Epithelial cell of prostate (primary cell): Measurements from ENCODE around the gene DICER1.

ENCODE experiments used
- DNase-seq: peaks from one replicate; pipeline ENCODE4 v3.0.0-alpha.2; 2011; ENCODE audit warnings: low read depth, low spot score
- H3K27ac ChIP-seq: fragments of 450-650 bp; 2 replicates; pipeline ENCODE4 v1.5.1; 2017; ENCODE audit warnings: mild to moderate bottlenecking

Gene DICER1

DNA sequence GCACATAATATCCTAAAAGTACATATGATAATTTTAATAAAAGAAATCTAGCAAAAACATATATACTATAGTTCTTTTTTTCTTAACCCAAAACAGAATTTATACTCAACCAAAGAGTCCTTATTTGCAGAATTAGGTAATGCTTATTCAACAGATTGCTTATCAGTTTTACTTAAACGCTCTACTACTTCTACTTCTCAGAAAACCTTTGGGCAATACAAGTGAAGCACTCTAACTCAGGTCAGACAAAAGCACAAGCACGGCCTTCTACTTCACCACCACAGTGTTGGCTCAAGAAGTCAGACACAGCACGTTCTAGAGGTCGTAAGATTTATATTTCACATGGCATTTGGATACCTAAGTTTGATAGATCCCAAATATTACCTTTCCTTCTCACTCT lies 29.2 kb downstream of the DICER1 start:
- DNase-seq = no peak
- no peak overlapping the region for H3K27ac ChIP-seq

DNA sequence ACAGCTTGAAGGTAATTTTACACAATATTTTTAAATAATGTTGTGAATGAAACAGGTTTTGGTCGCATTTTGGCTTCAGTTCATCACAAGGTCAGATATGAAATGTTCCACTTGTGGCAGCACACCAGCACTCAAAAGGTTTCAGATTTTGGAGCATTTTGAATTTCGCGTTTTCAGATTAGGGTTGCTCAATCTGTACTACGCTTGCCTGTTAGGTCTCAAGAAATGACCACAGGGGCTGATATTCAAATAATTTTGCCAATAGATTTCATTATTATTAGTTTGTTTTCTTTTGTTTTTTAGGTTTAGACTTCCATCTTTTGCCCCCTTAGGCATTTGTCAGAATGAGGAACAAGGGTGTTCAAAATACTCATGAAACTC lies 29.8 kb downstream of the DICER1 start:
- H3K27ac ChIP-seq = no peak overlapping the region
- no peak for DNase-seq

GRCh38 chr14:95126906-95127530 lies 30.3 kb downstream of the DICER1 start:
- no peak for DNase-seq
- no peak overlapping the region for H3K27ac ChIP-seq

DNA sequence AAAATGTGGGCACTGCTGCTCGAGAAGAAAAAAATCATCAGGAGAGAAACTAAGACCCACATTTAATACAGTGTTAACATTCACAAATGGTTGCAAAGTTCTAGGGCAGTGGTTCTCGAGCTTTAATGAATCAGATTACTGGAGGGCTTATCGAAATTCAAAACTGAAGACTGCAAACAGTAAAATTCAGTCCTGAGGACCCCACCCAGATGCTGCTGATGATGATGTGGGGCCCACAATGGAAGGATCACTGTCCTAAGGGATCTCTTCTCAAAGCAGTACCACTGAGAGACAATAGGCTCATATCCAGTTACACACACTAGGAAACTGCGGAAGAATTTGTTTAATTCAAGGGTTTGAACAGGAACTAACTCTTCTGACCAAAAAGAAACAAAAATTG lies 31.4 kb downstream of the DICER1 start:
- no peak overlapping the region for H3K27ac ChIP-seq
- no peak for DNase-seq

GRCh38 chr14:95125221-95125620 lies 32.1 kb downstream of the DICER1 start:
- H3K27ac ChIP-seq = no peak overlapping the region
- DNase-seq = no peak

DNA sequence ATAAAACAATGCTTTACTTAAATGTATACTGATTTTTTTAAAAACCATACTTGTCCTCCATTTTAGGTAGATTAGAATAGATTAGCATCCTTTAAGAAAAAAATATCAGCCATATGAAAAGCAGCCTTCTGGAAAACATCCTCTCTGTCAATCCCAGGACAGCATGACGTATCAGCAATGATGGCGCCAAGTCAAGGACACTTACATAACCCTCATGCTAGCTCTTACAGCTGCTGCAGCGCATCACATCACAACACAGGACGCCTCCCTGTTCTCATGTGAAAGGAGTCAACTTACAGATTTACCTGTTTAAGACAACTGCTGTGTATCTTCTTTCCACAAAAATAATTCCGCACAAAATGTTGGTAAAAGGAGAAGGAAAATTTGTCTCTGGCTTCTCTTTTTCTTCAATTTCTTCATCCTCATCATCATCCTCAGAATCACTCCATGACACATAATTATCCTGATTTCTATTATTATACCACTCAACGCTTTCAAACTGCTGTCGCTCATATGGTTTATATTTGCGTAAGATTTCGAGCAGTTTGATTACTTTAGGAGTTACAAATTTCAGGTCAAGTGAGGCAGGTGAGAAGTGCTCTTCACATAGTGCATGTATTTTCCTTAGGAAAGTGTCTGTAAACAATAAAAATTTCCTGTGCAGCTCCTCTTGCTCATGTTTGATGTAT lies 33.3 kb downstream of the DICER1 start:
- no peak overlapping the region for H3K27ac ChIP-seq
- DNase-seq = no peak

DNA sequence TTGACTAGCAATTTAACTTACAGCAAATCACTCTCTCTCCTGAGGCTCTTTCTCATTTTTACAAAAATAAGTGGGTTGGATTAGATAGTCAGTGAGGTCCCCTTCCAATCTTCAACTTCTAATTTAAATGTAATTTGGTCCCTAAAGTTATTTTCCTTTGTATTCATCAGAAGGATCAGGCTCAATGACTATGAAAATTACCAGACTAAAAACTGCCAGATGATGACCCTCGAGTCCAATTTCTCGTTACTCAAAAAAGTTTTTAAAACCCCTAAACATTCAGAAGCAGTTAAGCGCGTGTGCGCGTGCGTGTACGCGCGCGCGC lies 34.7 kb downstream of the DICER1 start:
- DNase-seq = no peak
- no peak overlapping the region for H3K27ac ChIP-seq

DNA sequence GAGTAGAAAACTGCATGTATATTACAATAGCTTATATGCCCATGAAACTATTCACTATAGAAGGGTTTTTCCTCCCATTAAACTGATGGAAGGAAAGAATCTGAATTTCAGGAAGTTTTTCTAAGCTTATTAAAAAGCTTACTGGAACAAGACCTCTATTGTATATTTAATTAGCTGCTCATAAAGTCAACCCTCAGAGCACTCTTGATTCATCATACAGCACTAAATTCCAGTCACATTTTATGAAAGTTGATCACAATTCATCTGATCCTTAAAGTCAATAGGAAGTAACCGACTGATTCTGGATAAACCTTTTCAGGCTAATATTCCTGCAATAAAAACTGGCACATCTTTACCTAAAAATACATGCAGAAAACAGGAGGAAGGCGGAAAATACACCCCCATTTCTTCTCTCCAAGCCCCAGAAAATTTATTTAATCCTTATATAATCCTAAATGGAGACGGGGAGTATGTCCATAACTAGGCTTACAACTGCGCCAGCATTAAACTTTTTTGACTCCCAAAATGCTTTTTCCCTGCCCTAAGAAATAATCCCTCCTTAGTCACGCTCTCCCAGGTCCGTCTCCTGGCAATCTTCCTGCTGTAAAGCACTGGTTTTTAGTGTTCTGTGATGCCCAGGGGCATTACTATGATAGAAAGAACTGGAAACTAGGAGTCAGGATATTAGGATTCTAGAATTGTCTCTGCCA lies 35.3 kb downstream of the DICER1 start:
- no peak for DNase-seq
- H3K27ac ChIP-seq = no peak overlapping the region

DNA sequence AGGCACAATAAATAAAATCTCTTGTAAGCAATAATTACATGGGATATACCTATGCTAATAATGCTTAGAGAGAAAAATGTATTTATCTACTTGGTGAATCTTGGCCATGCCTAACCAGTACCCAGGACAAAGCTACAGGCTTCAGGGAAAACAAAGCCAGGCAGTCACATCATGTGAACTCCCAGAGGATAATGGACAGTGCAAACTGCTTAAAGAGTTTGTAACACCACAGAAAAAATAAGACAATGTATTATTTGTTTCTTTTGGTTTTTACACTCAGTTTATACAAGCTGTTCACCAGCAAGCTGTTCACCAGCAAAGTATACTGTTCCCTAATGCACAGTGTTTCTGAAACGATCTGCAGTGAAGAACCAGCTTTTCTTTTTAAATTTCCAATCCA lies 38.0 kb downstream of the DICER1 start:
- no peak overlapping the region for H3K27ac ChIP-seq
- DNase-seq = no peak

GRCh38 chr14:95117937-95118721 lies 39.2 kb downstream of the DICER1 start:
- no peak for DNase-seq
- H3K27ac ChIP-seq = no peak overlapping the region

GRCh38 chr14:95113476-95113875 lies 43.9 kb downstream of the DICER1 start:
- no peak for DNase-seq
- H3K27ac ChIP-seq = no peak overlapping the region

GRCh38 chr14:95111507-95112164 lies 45.7 kb downstream of the DICER1 start:
- no peak overlapping the region for H3K27ac ChIP-seq
- DNase-seq = no peak

- DNase-seq = no peak
- H3K27ac ChIP-seq = no peak overlapping the region
Measured at GRCh38 chr14:95110178-95110577, 47.2 kb downstream of the DICER1 start.

DNA sequence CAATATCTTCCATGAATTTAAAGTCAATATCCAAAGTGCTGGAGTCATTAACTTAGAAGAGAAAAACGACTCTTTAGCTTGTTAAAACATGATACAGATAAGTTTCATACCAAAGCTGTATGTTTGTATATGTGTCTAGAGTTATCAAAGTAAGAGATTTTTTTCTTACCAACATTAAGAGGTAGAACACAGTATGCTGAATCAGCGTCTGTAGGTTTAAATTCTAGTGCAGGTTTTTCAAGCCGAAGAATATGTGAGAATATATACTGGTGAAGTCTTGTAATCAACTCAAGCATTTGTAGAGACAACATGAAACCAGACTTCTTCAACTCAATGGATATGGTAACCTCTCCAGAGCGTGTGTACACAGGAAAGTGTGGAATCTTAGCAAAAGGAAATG lies 49.6 kb downstream of the DICER1 start:
- no peak for DNase-seq
- H3K27ac ChIP-seq = no peak overlapping the region

DNA sequence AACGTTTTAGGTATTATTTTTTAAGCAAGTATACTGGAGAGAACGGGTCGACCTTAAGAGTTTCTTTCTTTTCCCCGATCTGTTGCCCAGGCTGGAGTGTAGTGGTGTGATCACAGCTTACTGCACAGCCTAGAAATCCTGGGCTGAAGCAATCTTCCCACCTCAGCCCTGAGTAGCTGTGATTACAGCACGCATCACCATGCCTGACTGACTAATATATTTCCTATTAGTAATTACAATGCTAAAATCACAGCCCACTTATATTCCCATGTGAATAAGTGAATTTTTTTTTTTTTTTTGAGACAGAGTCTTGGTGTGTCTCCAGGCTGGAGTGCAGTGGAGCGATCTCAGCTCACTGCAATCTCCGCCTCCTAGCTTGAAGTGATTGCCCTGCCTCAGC lies 50.4 kb downstream of the DICER1 start:
- DNase-seq = no peak

DNA sequence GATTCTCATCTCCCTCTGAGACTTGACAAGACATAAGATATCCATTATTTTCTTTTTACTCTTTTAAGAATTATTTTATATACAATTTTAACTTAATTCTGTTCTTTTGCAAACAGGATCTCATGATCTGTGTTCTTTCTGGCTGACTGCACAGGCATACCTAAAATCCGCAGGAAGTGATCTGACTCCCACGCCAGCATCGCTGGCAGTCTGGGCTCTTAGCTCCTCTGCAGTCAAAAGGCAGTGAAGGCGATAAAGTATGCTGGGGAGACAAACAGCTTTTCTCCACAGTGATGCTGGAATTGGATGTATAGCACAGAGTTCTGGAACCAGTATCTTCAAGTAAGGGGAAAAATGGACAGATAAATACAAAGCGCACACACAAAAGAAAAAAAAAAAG lies 52.4 kb downstream of the DICER1 start:
- no peak overlapping the region for H3K27ac ChIP-seq

More for the DNA sequence above, 50.4 kb downstream of the DICER1 start:
- H3K27ac ChIP-seq = no peak overlapping the region

GRCh38 chr14:95102680-95103044 lies 54.7 kb downstream of the DICER1 start:
- no peak for DNase-seq
- no peak overlapping the region for H3K27ac ChIP-seq

More for the DNA sequence above, 52.4 kb downstream of the DICER1 start:
- no peak for DNase-seq

GRCh38 chr14:95101736-95102679 lies 55.3 kb downstream of the DICER1 start:
- H3K27ac ChIP-seq = no peak overlapping the region
- DNase-seq = no peak

- peak; percentile 3 for DNase-seq
- no peak overlapping the region for H3K27ac ChIP-seq
Measured at GRCh38 chr14:95098984-95099599, 58.2 kb downstream of the DICER1 start.
